ENCODE measurements around the gene PRRG4.
"Not testable (repeated sequence)": the region's sequence is repeated elsewhere in the genome, so short reads cannot be mapped to it uniquely, and the experiment has no call there.

The PRRG4 gene

GRCh38 chr11:32887707-32888383 lies 58.1 kb downstream of the PRRG4 start:
- not testable (repeated sequence) for DNase-seq

GRCh38 chr11:32888384-32888710 lies 58.6 kb downstream of the PRRG4 start:
- not testable (repeated sequence) for DNase-seq

GRCh38 chr11:32888805-32889204 lies 59.1 kb downstream of the PRRG4 start:
- no peak for DNase-seq

GRCh38 chr11:32890843-32891656 lies 61.3 kb downstream of the PRRG4 start:
- no peak for DNase-seq

GRCh38 chr11:32891657-32892354 lies 62.1 kb downstream of the PRRG4 start:
- DNase-seq, result no peak

- DNase-seq, result peak; percentile 82
Measured at GRCh38 chr11:32892355-32893092, 62.8 kb downstream of the PRRG4 start, which contains the start of gene QSER1. Gene QSER1, plus strand, starts transcription at chr11:32892811. Its CDS starts 315 bp downstream, at chr11:32893126.

- DNase-seq, result no peak
Measured at GRCh38 chr11:32893093-32893342, 63.3 kb downstream of the PRRG4 start.

GRCh38 chr11:32893343-32894148 lies 63.8 kb downstream of the PRRG4 start:
- DNase-seq, result peak; percentile 32

GRCh38 chr11:32894149-32894827 lies 64.6 kb downstream of the PRRG4 start:
- peak; percentile 11 for DNase-seq

- no peak for DNase-seq
Measured at GRCh38 chr11:32894921-32895320, 65.2 kb downstream of the PRRG4 start.

GRCh38 chr11:32895471-32895870 lies 65.7 kb downstream of the PRRG4 start:
- no peak for DNase-seq

GRCh38 chr11:32897103-32897502 lies 67.4 kb downstream of the PRRG4 start:
- DNase-seq, result no peak

GRCh38 chr11:32899438-32899837 lies 69.7 kb downstream of the PRRG4 start:
- no peak for DNase-seq

GRCh38 chr11:32902089-32902665 lies 72.5 kb downstream of the PRRG4 start:
- no peak for DNase-seq

GRCh38 chr11:32905028-32905667 lies 75.4 kb downstream of the PRRG4 start:
- DNase-seq, result no peak
